ENCODE data around the gene NELL2. TPM values are rescaled to one million over a fixed set of nuclear protein-coding genes. Genes with fewer than 3 reads are reported as not detected.

Gene NELL2
- total RNA-seq, 1 donor from 2014 or later = 27.5 TPM

DNA sequence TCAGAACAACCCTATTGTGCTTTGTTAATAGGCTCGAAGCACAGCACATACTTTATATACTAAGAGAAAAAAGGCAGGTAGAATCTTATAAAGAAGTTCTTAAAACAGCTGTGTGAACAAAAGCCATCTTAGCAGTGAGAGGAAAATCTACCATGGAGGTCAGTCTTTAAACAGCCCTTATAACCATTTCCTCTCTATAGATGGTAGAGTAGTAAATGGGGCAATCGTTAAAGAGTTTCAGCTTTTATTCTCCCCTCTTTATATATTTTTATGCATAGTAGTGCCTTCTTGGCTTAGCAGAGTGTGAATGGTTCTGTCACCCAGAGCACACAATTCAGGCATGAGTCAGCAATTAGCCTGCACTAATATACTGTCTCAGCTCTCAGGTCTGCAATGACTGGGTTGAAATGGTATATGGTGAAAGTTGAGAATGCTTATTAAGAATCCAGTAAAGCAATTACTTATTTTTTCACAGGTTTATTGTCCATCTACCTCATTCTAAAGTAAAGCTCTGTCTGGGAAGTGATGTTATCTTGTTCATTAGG, 305.0 kb downstream of the NELL2 start:
- DNase-seq = no peak
- H3K27ac Mint-ChIP-seq = no peak overlapping the region
- H3K4me3 Mint-ChIP-seq = no peak overlapping the region
- no peaks in the 10 kb centered on the region for H3K36me3 Mint-ChIP-seq (ENCODE audit: low read depth)
- intact Hi-C loops (cut with micrococcal nuclease) = no loop called here
- H3K9me3 Mint-ChIP-seq = no peaks in the 10 kb centered on the region
- H3K27me3 Mint-ChIP-seq = no peaks in the 10 kb centered on the region
- H3K4me1 Mint-ChIP-seq = no peaks in the 10 kb centered on the region

DNA sequence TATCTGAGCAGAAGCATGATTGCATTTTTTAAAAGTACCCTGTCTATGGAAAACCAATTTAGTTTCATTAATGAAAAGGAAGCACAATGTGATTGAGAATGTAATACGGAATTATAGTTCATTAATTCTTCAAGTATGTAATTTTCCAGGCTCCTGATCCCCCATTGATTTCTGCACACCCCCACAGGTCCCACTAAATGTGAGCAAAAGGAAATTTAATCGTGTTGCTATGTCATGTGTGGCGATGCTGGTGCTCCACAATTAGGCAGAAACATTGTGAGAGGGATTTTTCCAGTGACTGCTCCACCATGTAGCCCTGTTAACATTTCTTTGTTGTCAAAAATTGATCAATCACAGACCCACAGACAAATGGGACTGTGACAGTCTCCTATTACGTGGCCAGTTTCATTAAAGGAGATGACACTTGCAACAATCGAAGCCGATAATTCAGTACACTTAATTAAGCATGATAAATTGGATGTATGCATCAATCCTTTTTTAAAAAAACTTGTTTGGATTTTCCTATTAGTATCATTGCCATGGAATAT, 306.0 kb downstream of the NELL2 start:
- H3K4me3 Mint-ChIP-seq = no peak overlapping the region
- H3K27me3 Mint-ChIP-seq = no peaks in the 10 kb centered on the region
- no peak overlapping the region for H3K27ac Mint-ChIP-seq
- H3K9me3 Mint-ChIP-seq = no peaks in the 10 kb centered on the region
- H3K4me1 Mint-ChIP-seq = no peaks in the 10 kb centered on the region
- intact Hi-C loops (cut with micrococcal nuclease) = no loop called here
- H3K36me3 Mint-ChIP-seq (ENCODE audit: low read depth) = no peaks in the 10 kb centered on the region
- DNase-seq = no peak

DNA sequence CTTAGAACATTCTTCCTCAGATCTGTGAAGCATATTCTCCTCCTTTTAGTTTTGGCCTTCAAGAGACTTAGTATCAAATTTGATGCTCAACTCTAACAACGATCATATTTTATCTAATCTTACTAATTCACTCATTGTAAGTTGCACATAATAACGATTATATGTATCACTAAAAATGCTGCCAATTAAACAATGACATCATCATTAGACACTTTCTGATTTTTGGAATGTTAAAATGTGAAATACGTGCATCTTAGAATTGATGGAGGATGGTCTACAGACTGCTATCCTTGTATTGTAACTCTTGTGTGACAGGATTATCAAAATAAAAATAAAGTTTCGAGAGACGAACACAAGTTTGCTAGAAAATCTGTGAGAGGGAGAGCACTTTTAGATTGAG, 311.0 kb downstream of the NELL2 start:
- H3K9me3 Mint-ChIP-seq = peaks cover 3% of the 10 kb centered on the region
- no peak overlapping the region for H3K4me3 Mint-ChIP-seq
- no peaks in the 10 kb centered on the region for H3K27me3 Mint-ChIP-seq
- intact Hi-C loops (cut with micrococcal nuclease) = no loop called here
- no peaks in the 10 kb centered on the region for H3K36me3 Mint-ChIP-seq (ENCODE audit: low read depth)
- DNase-seq = no peak
- H3K27ac Mint-ChIP-seq = no peak overlapping the region
- H3K4me1 Mint-ChIP-seq = no peaks in the 10 kb centered on the region

DNA sequence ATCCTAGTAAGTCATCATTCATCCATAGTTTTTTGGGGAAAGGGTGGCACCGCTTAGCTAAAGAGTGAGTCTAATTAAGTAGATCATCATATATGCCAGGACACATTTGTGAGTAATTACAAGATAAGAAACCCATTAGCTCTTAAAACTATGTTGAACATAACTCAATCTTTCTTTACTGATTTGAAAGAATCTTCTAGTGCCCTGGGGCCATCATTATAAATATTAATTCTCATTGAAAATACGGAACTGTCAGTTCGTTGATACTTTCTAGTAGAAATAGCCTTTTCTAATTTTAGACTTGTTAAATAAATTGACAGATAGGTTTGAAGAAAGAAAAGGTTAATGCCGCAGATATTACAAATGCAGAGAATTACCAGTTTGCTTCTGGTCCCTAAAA, 312.6 kb downstream of the NELL2 start:
- Mint-ChIP-seq H3K9me3 (peaks cover 10% of the 10 kb centered on the region), H3K4me1 (no peaks in the 10 kb centered on the region), H3K36me3 (ENCODE audit: low read depth) (no peaks in the 10 kb centered on the region), H3K27me3 (no peaks in the 10 kb centered on the region), H3K4me3 (no peak overlapping the region), H3K27ac (no peak overlapping the region)
- intact Hi-C loops (cut with micrococcal nuclease) = no loop called here
- DNase-seq = no peak

DNA sequence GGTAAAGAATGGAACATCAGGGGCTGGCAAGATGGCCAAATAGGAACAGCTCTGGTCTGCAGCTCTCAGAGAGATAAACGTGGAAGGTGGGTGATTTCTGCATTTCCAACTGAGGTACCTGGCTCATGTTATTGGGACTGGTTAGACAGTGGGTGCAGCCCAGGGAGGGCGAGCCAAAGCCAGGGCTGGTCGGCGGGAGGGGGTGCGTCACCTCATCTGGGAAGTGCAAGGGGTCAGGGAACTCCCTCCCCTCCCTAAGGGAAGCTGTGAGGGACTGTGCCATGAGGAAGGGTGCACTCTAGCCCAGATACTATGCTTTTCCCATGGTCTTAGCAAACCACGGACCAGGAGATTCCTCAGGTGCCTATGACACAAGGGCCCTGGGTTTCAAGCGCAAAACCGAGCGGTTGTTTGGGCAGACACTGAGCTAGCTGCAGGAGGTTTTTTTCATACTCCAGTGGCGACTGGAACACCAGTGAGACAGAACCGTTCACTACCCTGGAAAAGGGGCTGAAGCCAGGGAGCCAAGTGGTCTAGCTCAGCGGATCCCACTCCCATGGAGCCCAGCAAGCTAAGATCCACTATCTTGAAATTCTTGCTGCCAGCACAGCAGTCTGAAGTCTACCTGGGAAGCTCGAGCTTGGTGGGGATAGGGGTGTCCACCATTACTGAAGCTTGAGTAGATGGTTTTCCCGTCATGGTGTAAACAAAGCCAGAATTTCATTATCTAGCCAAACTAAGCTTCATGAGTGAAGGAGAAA, 317.6 kb downstream of the NELL2 start:
- DNase-seq = no peak
- peaks cover 18% of the 10 kb centered on the region for H3K9me3 Mint-ChIP-seq
- intact Hi-C loops (cut with micrococcal nuclease) = no loop called here
- H3K36me3 Mint-ChIP-seq (ENCODE audit: low read depth) = no peaks in the 10 kb centered on the region
- H3K4me3 Mint-ChIP-seq = no peak overlapping the region
- H3K27me3 Mint-ChIP-seq = no peaks in the 10 kb centered on the region
- H3K27ac Mint-ChIP-seq = no peak overlapping the region
- no peaks in the 10 kb centered on the region for H3K4me1 Mint-ChIP-seq

DNA sequence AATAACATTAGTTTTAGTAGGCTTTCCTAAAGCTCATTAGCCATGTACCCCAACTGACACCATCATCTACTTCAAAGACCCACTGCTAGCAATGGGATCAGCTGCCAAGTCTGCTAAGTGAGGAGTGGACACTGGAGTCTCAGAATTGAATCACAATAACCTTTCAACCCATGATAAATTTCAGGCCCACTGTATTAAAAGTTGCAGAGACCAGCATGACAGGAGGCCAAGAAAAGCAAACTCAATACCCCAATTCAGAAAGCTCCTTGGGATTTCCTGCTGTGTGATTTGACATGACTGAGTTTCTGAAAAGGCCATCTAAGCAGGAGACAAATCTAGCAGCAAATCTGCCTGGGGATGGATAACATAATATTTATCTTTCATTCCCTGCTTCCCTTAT, 320.7 kb downstream of the NELL2 start:
- H3K27ac Mint-ChIP-seq = no peak overlapping the region
- H3K9me3 Mint-ChIP-seq = peaks cover 18% of the 10 kb centered on the region
- no peak overlapping the region for H3K4me3 Mint-ChIP-seq
- no peaks in the 10 kb centered on the region for H3K36me3 Mint-ChIP-seq (ENCODE audit: low read depth)
- no peaks in the 10 kb centered on the region for H3K27me3 Mint-ChIP-seq
- intact Hi-C loops (cut with micrococcal nuclease) = no loop called here
- H3K4me1 Mint-ChIP-seq = peaks cover 4% of the 10 kb centered on the region
- DNase-seq = no peak

DNA sequence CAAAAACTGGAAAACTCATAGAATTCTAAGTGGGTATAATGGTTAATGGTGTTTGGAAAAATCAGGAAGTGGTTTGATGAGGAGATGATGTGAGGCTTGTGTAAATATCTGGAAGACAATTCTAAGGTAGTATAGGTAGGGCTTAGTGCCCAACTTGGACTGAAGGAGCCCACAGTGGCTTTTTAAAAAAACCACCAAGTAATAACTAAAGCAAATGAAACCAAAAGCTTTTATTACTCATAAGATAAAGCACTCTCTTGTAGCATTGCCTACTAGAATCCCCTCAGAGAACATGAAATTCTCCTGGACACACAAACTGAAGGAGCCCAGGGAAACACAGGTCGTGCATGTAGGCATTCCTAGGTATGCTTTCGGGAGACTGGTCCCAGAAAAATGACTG, 324.5 kb downstream of the NELL2 start:
- H3K27ac Mint-ChIP-seq = no peak overlapping the region
- no peak overlapping the region for H3K4me3 Mint-ChIP-seq
- H3K9me3 Mint-ChIP-seq = no peaks in the 10 kb centered on the region
- intact Hi-C loops (cut with micrococcal nuclease) = no loop called here
- H3K4me1 Mint-ChIP-seq = peaks cover 6% of the 10 kb centered on the region
- DNase-seq = no peak
- H3K27me3 Mint-ChIP-seq = no peaks in the 10 kb centered on the region
- H3K36me3 Mint-ChIP-seq (ENCODE audit: low read depth) = no peaks in the 10 kb centered on the region

DNA sequence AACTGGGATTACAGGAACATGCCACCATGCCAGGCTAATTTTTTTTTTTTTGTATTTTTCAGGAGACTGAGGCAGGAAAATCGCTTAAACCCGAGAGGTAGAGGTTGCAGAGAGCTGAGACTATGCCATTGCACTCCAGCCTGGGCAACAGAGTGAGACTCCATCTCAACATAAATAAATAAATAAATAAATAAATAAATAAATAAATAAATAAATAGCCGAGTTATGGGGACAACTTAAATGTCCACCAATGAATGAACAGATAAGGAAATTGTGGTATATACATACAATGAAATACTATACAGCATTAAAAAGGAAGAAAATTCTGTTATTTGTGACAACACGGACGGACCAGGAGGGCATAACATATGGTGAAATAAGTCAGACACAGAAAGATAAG, 325.7 kb downstream of the NELL2 start:
- intact Hi-C loops (cut with micrococcal nuclease) = no loop called here
- Mint-ChIP-seq H3K27me3 (no peaks in the 10 kb centered on the region), H3K9me3 (no peaks in the 10 kb centered on the region), H3K4me3 (no peak overlapping the region), H3K4me1 (peaks cover 6% of the 10 kb centered on the region), H3K36me3 (ENCODE audit: low read depth) (no peaks in the 10 kb centered on the region), H3K27ac (no peak overlapping the region)
- no peak for DNase-seq

DNA sequence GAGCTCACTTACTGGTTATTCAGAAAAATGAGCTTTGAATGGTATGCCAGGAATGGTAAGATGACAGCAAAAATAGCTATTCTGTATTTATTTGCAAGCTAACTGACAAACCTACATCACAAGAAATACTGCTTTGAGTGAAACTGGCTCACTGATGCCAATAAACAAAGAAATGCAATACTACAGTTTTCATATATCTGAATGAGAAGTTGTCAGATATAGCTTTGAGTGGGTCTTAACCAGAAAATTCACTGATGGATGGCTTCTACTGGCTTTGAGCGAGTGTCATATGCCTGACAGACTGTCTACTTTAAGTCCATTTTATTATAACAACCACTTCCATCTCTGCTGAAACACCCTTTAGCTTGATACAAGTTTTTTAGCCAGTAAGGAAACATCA, 330.1 kb downstream of the NELL2 start:
- no peaks in the 10 kb centered on the region for H3K9me3 Mint-ChIP-seq
- DNase-seq = no peak
- H3K4me3 Mint-ChIP-seq = no peak overlapping the region
- no peaks in the 10 kb centered on the region for H3K36me3 Mint-ChIP-seq (ENCODE audit: low read depth)
- intact Hi-C loops (cut with micrococcal nuclease) = no loop called here
- no peak overlapping the region for H3K27ac Mint-ChIP-seq
- no peaks in the 10 kb centered on the region for H3K27me3 Mint-ChIP-seq
- H3K4me1 Mint-ChIP-seq = peaks cover 2% of the 10 kb centered on the region

DNA sequence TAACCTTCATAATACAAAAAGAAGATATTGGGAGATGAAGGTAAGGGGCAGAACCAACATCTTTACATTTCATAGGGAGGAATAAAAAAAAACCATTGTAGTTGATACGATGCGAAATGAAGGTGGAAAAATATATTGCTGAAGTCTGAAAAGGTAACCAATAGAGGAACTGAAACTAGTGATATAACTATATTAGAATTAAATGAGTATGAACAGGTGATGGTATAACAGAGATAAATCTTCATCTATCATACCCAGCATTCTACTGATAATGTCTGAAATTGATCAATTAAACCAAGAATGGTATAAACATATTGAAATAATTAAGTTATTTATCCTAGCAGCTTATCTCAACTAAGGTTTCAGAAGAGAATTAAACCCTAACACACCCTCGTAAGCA, 332.1 kb downstream of the NELL2 start:
- Mint-ChIP-seq H3K9me3 (no peaks in the 10 kb centered on the region), H3K27me3 (no peaks in the 10 kb centered on the region), H3K4me1 (no peaks in the 10 kb centered on the region), H3K36me3 (ENCODE audit: low read depth) (no peaks in the 10 kb centered on the region), H3K4me3 (no peak overlapping the region), H3K27ac (no peak overlapping the region)
- intact Hi-C loops (cut with micrococcal nuclease) = no loop called here
- no peak for DNase-seq

DNA sequence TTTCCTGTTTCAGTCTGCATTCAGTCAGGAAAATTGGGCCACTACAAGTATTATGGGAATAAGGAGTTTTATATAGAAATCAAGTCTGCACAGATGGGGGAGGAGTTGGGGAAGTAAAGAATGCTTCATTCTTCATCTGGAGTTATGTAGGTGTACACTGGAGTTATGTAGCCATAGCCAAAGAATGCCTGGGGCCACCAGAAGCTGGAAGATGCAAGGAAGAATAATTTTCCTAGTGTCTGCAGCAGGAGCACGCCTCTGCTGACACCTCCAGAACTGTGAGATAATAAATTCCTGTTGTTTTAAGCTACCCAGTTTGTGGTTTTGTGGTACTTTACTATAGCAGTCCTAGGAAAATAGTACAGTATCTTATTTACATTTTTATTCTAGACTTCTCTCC, 333.4 kb downstream of the NELL2 start:
- H3K36me3 Mint-ChIP-seq (ENCODE audit: low read depth) = no peaks in the 10 kb centered on the region
- no peak for DNase-seq
- no peaks in the 10 kb centered on the region for H3K27me3 Mint-ChIP-seq
- no peaks in the 10 kb centered on the region for H3K4me1 Mint-ChIP-seq
- H3K27ac Mint-ChIP-seq = no peak overlapping the region
- intact Hi-C loops (cut with micrococcal nuclease) = no loop called here
- no peak overlapping the region for H3K4me3 Mint-ChIP-seq
- H3K9me3 Mint-ChIP-seq = no peaks in the 10 kb centered on the region

DNA sequence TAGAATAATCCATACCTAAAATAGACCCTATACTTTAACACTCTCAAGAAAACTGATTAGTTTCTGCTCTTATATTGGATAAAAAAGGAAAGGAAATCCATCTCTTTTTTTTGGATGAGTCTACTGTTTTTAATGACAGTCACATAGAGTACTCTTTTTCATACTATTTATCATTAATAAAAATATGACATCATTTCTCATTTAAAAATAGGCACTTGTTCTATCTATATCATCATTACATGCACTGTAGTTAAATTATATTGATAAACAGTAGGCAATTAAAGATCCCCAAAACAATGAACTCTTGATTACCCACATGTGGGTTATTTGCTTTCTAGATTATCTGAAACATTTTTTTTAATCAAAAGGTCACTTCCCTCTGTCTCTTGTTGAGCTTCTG, 338.8 kb downstream of the NELL2 start:
- no peaks in the 10 kb centered on the region for H3K36me3 Mint-ChIP-seq (ENCODE audit: low read depth)
- H3K27ac Mint-ChIP-seq = no peak overlapping the region
- DNase-seq = no peak
- no peak overlapping the region for H3K4me3 Mint-ChIP-seq
- intact Hi-C loops (cut with micrococcal nuclease) = no loop called here
- no peaks in the 10 kb centered on the region for H3K4me1 Mint-ChIP-seq
- H3K9me3 Mint-ChIP-seq = no peaks in the 10 kb centered on the region
- H3K27me3 Mint-ChIP-seq = no peaks in the 10 kb centered on the region

DNA sequence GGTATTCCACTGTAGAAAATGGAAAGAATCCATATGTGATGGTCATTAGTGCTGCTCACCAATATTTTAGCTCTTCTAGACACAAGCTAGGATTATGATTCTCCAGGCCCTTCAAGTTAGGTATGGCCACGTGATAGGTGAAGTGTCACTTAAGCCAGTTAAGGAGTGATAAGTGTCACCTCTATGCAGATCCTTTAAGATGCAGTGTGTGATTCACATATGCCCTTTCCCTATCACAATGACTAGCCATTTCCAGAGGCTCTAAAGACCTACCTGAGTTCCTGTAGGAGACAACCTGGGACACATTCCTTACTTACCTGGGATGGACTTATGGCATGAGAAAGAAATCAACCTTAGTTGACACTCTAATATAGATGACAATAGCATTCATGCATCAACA, 343.2 kb downstream of the NELL2 start:
- Mint-ChIP-seq H3K27ac (no peak overlapping the region), H3K36me3 (ENCODE audit: low read depth) (no peaks in the 10 kb centered on the region), H3K4me3 (no peak overlapping the region), H3K4me1 (no peaks in the 10 kb centered on the region), H3K27me3 (no peaks in the 10 kb centered on the region), H3K9me3 (no peaks in the 10 kb centered on the region)
- intact Hi-C loops (cut with micrococcal nuclease) = no loop called here
- DNase-seq = no peak

DNA sequence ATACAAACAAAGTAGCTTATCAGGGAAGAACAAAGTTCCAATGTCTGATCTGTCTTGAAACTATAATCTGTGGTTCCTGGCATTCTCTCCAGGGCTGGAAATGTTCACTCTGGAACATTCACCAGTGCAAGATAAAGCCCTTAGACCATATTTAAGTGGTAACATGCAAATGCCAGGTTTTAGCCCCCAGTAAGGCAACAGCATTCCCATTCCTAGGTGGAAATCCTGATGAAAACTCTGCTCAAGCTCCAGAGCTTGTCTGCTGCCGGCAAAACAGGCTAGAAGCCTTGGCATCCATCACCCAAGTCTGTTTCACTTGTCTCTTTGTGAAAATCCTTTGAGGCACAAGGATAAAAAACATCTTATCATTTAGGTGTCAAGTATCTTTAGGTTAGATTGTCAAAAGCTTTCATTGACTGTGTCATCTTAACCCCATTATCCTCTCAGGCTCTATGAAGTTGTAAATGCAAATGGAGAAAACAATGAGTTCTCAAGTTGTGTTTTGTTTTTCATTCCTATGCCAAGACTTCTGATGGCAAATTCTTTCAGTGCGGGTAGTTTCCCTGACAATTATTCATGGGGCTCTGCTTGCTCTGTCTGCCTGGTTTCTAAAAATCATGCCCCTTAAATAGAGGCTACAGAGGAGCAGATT, 344.7 kb downstream of the NELL2 start:
- no peak for DNase-seq
- H3K4me3 Mint-ChIP-seq = no peak overlapping the region
- peaks cover under 1% of the 10 kb centered on the region for H3K36me3 Mint-ChIP-seq (ENCODE audit: low read depth)
- H3K27ac Mint-ChIP-seq = no peak overlapping the region
- H3K9me3 Mint-ChIP-seq = peaks cover 2% of the 10 kb centered on the region
- no peaks in the 10 kb centered on the region for H3K4me1 Mint-ChIP-seq
- no peaks in the 10 kb centered on the region for H3K27me3 Mint-ChIP-seq
- intact Hi-C loops (cut with micrococcal nuclease) = no loop called here
